DND-41 (cell line): Measurements from ENCODE around the gene EFNB2.

Experiments used
- CTCF ChIP-seq: IDR thresholded peaks from 2 replicates; pipeline ENCODE4 v1.5.1; 2012; ENCODE audit warnings: borderline replicate concordance, low read length, moderate library complexity, mild to moderate bottlenecking; ENCODE audit not compliant: poor library complexity, severe bottlenecking; ENCODE audit errors: extremely low read depth
- EZH2 ChIP-seq: IDR thresholded peaks from 3 replicates; pipeline ENCODE4 v1.6.1; 2012; ENCODE audit warnings: borderline replicate concordance, low read depth, mild to moderate bottlenecking, moderate library complexity, low read length, inconsistent platforms; ENCODE audit not compliant: severe bottlenecking

GRCh38 chr13:106470576-106470975, 64.9 kb downstream of the EFNB2 start:
- TF ChIP-seq CTCF (no peak), EZH2 (no peak)
